Erythroblast (primary cell): ENCODE results near the gene CAPN6.

Source experiments
- GATA1 ChIP-seq: IDR thresholded peaks from 2 replicates; pipeline ENCODE4 v1.6.1; 2011; ENCODE audit warnings: low read depth, mild to moderate bottlenecking, control low read depth, low read length, moderate library complexity
- POLR2A ChIP-seq: IDR thresholded peaks from 2 replicates; pipeline ENCODE4 v1.6.1; 2011; ENCODE audit warnings: mild to moderate bottlenecking, low read length

- TF ChIP-seq POLR2A, result no peak
- no peak for TF ChIP-seq GATA1
These were observed 12.6 kb downstream of the CAPN6 start for GRCh38 chrX:111257733-111258132.
